Measurements from ENCODE around the gene R3HDM2. TPM values are rescaled to one million over a fixed set of nuclear protein-coding genes. Genes with fewer than 3 reads are reported as not detected.
A peak's percentile ranks its signal among the peaks of the same experiment; 100 is the strongest.

The R3HDM2 gene
- total and polyA plus RNA-seq, 2 donors (not counting 1 experiment from before 2014, with no cell fraction given): 21.3 to 22.8 TPM

DNA sequence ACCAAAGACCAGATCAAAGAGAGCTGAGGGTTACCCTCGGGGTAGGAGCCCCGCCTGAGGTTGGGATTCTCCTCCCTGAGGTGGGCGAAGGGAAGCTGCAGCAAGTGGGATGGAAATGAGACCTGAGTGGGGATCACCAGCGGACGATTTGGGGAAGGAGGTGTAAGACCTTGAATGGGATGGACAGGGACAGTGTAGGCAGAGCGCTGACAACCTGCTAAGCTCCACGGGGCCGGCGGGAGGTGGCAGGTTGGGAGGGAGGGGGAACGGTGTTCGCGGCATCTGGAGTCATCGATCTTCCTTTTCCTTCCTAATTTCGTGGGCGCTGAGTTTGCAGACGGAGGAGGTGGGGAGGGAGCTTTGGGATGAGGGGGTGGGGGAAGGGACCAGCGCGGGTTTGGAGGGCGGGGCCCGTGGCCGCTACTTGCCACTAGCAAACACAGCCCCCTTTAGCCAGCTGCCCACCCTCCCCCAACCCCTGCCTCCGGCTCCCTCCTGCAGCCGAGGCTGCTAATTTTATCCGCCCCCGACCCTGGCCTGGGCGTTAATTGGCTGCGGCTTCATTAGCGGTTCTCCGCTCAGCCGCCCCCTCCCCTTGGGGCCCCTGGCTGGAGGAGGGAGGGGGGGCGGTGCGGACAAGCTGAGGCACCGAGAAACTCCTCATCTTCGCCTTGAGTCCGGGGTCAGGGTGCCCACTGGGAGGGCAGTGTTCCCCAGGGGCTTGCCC, 204.1 kb downstream of the R3HDM2 start:
- H2AFZ ChIP-seq (ENCODE audit: low read length): no peak overlapping the region

DNA sequence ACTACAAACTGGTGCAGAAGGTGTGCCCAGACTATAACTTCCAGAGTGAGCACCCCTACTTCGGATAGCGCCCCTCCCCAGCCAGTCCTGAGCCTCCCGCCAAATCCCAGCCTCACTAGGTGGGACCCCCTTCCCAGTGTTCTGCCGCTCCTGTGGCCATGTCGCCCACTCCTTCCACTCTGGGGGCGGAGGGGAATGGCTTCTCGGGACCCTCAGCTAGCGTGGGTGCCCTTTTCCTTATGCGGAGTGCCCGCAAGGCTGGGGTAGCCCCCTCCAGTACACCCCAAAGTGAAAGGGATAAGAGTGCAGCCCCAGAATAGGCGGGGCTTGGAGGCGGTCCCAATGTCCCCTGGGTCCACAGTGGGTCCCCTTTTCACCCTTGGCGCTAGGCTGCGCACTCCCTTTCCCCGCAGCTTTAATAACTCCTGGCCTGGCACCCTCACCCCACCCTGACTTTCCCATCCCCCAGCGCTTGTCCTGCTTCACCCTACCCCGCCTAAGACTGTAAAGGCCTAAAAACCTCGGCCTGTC, 205.1 kb downstream of the R3HDM2 start:
- Histone ChIP-seq H3K4me3 (replicated peaks in 1 of 4; ENCODE audit: control extremely low read depth in 1 of 4, insufficient read depth in 1 of 4, low read depth in 3 of 4, low read length in 4 of 4) (no peak overlapping the region), H4K20me1 (ENCODE audit: control insufficient read depth, extremely low read depth, insufficient read depth, low read length) (no peaks in the 10 kb centered on the region), H3K4me2 (ENCODE audit: extremely low read depth, insufficient read depth, low read length) (no peak overlapping the region)

More for the DNA sequence above, 204.1 kb downstream of the R3HDM2 start:
- no peak for TF ChIP-seq EZH2 (IDR thresholded peaks at IDR 0.05; ENCODE audit: low read length, missing control alignments)
- TF ChIP-seq, protein P1, sequence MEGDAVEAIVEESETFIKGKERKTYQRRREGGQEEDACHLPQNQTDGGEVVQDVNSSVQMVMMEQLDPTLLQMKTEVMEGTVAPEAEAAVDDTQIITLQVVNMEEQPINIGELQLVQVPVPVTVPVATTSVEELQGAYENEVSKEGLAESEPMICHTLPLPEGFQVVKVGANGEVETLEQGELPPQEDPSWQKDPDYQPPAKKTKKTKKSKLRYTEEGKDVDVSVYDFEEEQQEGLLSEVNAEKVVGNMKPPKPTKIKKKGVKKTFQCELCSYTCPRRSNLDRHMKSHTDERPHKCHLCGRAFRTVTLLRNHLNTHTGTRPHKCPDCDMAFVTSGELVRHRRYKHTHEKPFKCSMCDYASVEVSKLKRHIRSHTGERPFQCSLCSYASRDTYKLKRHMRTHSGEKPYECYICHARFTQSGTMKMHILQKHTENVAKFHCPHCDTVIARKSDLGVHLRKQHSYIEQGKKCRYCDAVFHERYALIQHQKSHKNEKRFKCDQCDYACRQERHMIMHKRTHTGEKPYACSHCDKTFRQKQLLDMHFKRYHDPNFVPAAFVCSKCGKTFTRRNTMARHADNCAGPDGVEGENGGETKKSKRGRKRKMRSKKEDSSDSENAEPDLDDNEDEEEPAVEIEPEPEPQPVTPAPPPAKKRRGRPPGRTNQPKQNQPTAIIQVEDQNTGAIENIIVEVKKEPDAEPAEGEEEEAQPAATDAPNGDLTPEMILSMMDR (conservative IDR thresholded peaks at IDR 0.05 in 1 of 2, IDR thresholded peaks at IDR 0.05 in 1 of 2; ENCODE audit: low read depth in 1 of 2, low read length in 2 of 2): no peak
- H3K79me2 ChIP-seq (ENCODE audit: control insufficient read depth, insufficient read depth, low read length): peaks cover 21% of the 10 kb centered on the region
- no peak overlapping the region for H3K9ac ChIP-seq (ENCODE audit: insufficient read depth, low read length)
- no peaks in the 10 kb centered on the region for H3K9me3 ChIP-seq (ENCODE audit: control insufficient read depth, insufficient read depth, low read depth, low read length)
- peaks cover 3% of the 10 kb centered on the region for H3K27me3 ChIP-seq (ENCODE audit: control insufficient read depth, insufficient read depth, low read length)
- no peak overlapping the region for H3K4me3 ChIP-seq (replicated peaks in 1 of 4; ENCODE audit: control extremely low read depth in 1 of 4, insufficient read depth in 1 of 4, low read depth in 3 of 4, low read length in 4 of 4)
- no peaks in the 10 kb centered on the region for H4K20me1 ChIP-seq (ENCODE audit: control insufficient read depth, extremely low read depth, insufficient read depth, low read length)
- H3K4me1 ChIP-seq (ENCODE audit: control insufficient read depth, extremely low read depth, insufficient read depth, low read length): peaks cover 21% of the 10 kb centered on the region
- no peak overlapping the region for H3K27ac ChIP-seq (ENCODE audit: insufficient read depth, low read length)
- H3K36me3 ChIP-seq (ENCODE audit: control insufficient read depth, insufficient read depth, low read length): peaks cover 3% of the 10 kb centered on the region
- no peak for DNase-seq (ENCODE audit: low read depth in 2 of 2)
- H3K4me2 ChIP-seq (ENCODE audit: extremely low read depth, insufficient read depth, low read length): peak overlapping the region; percentile 13

DNA sequence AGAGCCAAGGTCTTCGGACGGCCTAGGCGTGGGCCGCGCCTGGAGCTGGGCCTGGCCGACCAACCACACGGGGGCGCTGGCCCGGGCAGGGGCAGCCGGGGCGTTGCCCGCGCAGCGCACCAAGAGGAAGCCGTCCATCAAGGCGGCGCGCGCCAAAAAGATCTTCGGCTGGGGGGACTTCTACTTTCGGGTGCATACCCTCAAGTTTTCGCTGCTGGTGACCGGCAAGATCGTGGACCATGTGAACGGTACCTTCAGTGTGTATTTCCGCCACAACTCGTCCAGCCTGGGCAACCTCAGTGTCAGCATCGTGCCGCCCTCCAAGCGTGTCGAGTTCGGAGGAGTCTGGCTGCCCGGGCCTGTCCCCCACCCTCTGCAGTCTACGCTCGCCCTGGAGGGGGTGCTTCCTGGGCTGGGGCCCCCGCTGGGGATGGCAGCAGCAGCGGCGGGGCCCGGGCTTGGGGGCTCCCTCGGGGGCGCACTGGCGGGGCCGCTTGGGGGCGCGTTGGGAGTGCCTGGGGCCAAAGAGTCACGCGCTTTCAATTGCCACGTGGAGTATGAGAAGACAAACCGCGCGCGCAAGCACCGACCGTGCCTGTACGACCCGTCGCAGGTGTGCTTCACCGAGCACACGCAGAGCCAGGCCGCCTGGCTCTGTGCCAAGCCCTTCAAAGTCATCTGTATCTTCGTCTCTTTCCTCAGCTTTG, 205.7 kb downstream of the R3HDM2 start:
- no peaks in the 10 kb centered on the region for H3K9me3 ChIP-seq (ENCODE audit: control insufficient read depth, insufficient read depth, low read depth, low read length)
- H3K79me2 ChIP-seq (ENCODE audit: control insufficient read depth, insufficient read depth, low read length): peaks cover 5% of the 10 kb centered on the region
- no peak overlapping the region for H2AFZ ChIP-seq (ENCODE audit: low read length)
- no peaks in the 10 kb centered on the region for H3K36me3 ChIP-seq (ENCODE audit: control insufficient read depth, insufficient read depth, low read length)
- no peak overlapping the region for H3K27ac ChIP-seq (ENCODE audit: insufficient read depth, low read length)
- TF ChIP-seq EZH2 (IDR thresholded peaks at IDR 0.05; ENCODE audit: low read length, missing control alignments): no peak
- TF ChIP-seq, protein P1 (conservative IDR thresholded peaks at IDR 0.05 in 1 of 2, IDR thresholded peaks at IDR 0.05 in 1 of 2; ENCODE audit: low read depth in 1 of 2, low read length in 2 of 2): peak; percentile 22 to 37
- DNase-seq (ENCODE audit: low read depth in 2 of 2): peak in 1 of 2 donors; percentile 32
- peaks cover 17% of the 10 kb centered on the region for H3K27me3 ChIP-seq (ENCODE audit: control insufficient read depth, insufficient read depth, low read length)
- H3K4me1 ChIP-seq (ENCODE audit: control insufficient read depth, extremely low read depth, insufficient read depth, low read length): peaks cover 11% of the 10 kb centered on the region
- no peak overlapping the region for H3K4me2 ChIP-seq (ENCODE audit: extremely low read depth, insufficient read depth, low read length)
- no peak overlapping the region for H3K4me3 ChIP-seq (replicated peaks in 1 of 4; ENCODE audit: control extremely low read depth in 1 of 4, insufficient read depth in 1 of 4, low read depth in 3 of 4, low read length in 4 of 4)
- no peaks in the 10 kb centered on the region for H4K20me1 ChIP-seq (ENCODE audit: control insufficient read depth, extremely low read depth, insufficient read depth, low read length)
- no peak overlapping the region for H3K9ac ChIP-seq (ENCODE audit: insufficient read depth, low read length)

More for the DNA sequence above, 205.1 kb downstream of the R3HDM2 start:
- Histone ChIP-seq H3K36me3 (ENCODE audit: control insufficient read depth, insufficient read depth, low read length) (no peaks in the 10 kb centered on the region), H3K4me1 (ENCODE audit: control insufficient read depth, extremely low read depth, insufficient read depth, low read length) (peaks cover 11% of the 10 kb centered on the region), H3K9ac (ENCODE audit: insufficient read depth, low read length) (no peak overlapping the region), H2AFZ (ENCODE audit: low read length) (no peak overlapping the region), H3K79me2 (ENCODE audit: control insufficient read depth, insufficient read depth, low read length) (peaks cover 11% of the 10 kb centered on the region), H3K9me3 (ENCODE audit: control insufficient read depth, insufficient read depth, low read depth, low read length) (no peaks in the 10 kb centered on the region), H3K27ac (ENCODE audit: insufficient read depth, low read length) (no peak overlapping the region), H3K27me3 (ENCODE audit: control insufficient read depth, insufficient read depth, low read length) (peaks cover 14% of the 10 kb centered on the region)
- no peak for TF ChIP-seq EZH2 (IDR thresholded peaks at IDR 0.05; ENCODE audit: low read length, missing control alignments)
- TF ChIP-seq, protein P1 (conservative IDR thresholded peaks at IDR 0.05 in 1 of 2, IDR thresholded peaks at IDR 0.05 in 1 of 2; ENCODE audit: low read depth in 1 of 2, low read length in 2 of 2): no peak
- no peak for DNase-seq (ENCODE audit: low read depth in 2 of 2)

Data from fibroblast of lung (primary cell).